Activated T-helper 1 cell treated with anti-CD3 and anti-CD28 coated beads, Interleukin-2, amount 50 U/mL, for 16 hours (primary cell): ENCODE measurements around the gene HBP1.
A peak's percentile ranks its signal among the peaks of the same experiment; 100 is the strongest.

Source experiments
- DNase-seq, 2 donors: peaks; one replicate each; pipeline ENCODE4 v3.0.0-alpha.2; 2020; ENCODE audit warnings: low read depth in 1 of 2, low spot score in 1 of 2

Gene HBP1

DNA sequence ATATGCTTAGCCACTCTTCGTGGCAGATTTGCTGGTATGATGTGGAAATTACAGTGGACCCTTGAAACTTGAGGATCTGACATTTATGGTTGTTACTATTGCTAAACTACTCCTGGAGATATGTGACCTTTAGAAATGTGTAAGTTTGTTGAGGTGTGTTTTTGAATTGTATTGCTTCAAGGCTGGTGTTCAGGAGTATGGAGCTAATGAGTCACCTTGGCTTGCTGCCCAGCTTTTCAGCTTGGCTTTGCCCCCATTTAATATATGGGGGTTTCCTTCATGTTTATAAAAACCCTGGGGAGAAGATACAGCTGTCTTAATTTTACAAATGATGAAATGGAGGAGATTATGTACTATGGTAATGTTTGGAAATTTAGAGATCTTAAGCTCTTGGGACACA is 11.6 kb downstream of the HBP1 start:
- DNase-seq: peak; percentile 13 to 33

GRCh38 chr7:107181172-107181571 is 12.4 kb downstream of the HBP1 start:
- DNase-seq: no peak

- no peak for DNase-seq
Observed at GRCh38 chr7:107185716-107186115, 16.9 kb downstream of the HBP1 start.

- DNase-seq: no peak
Observed at GRCh38 chr7:107186240-107186639, 17.4 kb downstream of the HBP1 start.

DNA sequence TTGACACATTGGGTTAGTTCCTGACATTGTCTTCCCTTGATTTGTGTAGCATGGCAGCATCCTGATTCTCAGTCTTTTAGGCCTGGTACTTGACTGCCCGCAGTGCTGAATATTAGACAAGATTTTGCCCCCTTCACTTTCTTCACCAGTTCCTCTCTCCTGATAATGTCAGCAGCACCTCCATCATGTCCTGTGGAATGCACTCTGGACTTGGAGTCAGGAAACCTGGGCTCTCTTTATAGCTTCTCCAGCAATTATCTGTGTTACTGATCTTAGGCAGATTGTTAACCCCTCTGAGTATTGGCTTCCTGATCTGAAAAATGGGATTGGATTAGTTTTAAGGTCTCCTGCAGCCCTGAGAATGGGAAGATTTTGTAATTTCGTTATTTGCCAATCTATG is 19.0 kb downstream of the HBP1 start:
- no peak for DNase-seq

- DNase-seq: no peak
Observed at GRCh38 chr7:107190090-107190489, 21.3 kb downstream of the HBP1 start.

DNA sequence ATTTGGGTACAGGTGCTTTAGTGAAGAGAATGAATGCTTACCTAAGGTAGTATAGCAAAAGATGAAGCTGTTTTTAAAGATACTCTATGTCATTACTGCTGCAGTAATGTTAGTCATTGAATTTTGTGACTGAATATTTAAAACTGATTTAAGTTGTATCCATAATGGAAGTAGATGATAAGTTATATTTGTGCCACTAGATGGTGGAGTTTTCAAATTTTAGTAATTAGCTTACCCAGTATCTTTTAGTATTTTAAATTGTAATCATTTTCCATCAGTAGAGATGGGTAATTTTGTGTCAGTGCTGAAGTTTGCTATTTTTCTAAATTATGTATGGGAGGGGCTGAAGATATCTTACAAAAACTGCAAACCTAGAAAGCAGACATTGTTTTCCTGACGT is 25.2 kb downstream of the HBP1 start:
- DNase-seq: no peak

- no peak for DNase-seq
Observed at GRCh38 chr7:107196834-107197610, 28.2 kb downstream of the HBP1 start.

DNA sequence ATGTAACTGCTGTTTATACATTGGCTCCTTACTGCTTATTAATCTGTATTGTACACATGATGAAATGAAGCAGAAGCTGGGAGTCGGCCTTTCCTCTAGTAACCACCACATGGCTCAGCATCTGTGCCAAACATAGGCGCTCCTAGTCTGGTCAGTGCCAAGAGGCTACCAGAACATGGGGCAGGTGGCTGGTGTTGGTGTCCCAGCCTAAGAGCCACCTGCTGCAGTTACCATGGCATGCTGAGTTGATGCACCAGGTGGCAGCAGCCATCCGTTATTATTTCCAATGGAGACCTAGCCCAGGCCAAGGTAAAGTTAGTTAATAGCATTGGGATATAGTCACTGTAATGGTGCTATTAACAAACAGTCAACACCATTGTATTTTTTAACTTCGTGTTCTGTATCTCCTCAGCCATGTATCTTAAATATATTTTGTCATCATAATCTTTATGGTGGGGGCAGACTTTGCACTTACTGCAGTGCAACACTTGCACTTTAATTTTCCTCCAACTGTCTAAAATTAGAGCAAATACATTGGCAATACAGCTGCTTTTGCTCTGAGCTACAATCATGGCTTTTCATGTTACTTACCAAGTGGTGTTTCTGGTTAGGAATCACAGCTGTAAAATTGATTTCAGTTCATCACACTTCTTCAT is 33.1 kb downstream of the HBP1 start:
- no peak for DNase-seq

- DNase-seq: no peak
Observed at GRCh38 chr7:107203607-107204006, 34.8 kb downstream of the HBP1 start.

DNA sequence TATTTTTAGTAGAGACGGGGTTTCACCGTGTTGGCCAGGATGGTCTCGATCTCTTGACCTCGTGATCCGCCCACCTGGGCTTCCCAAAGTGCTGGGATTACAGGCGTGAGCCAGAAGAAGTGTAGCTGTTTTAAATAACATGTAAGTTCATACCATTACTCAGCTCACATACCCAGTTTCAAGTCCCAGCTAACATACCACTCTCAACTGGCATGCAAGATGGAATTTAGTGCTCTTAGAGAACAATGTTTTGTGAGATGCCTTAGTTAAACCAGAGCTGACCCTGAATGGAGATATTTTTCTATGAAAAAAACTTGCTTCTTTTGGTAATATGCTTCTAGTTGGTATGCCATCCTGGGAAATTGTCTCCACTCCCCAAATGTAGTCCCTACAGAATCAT is 37.3 kb downstream of the HBP1 start:
- no peak for DNase-seq

- DNase-seq: no peak
Observed at GRCh38 chr7:107206706-107207105, 37.9 kb downstream of the HBP1 start.

- DNase-seq: no peak
Observed at GRCh38 chr7:107207459-107207858, 38.7 kb downstream of the HBP1 start.

DNA sequence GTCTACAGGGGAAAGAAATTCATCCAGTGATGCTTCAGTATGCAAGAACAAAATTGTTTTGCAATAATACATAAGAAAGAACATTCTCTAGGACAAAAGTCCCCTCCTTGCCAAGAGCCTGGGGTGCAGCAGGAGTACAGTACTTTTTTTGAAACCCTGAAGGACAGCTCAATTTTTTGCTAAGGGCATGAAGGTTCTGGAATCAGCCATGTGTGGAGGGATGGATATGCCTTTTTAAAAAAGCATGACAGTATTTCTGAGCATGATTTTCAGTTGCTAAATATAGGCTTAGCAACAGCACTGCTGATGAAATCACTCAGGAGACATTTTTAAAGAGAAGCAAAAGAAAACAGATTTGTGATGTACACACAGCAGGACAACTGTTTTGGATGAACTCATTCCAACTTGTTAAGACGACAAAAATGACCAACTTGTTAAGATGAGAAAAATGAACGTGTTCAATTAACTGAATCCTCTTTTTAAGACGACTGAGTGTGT is 39.3 kb downstream of the HBP1 start:
- no peak for DNase-seq

- DNase-seq: no peak
Observed at GRCh38 chr7:107208563-107208962, 39.8 kb downstream of the HBP1 start.

- no peak for DNase-seq
Observed at GRCh38 chr7:107209565-107209964, 40.8 kb downstream of the HBP1 start.

GRCh38 chr7:107210400-107210799 is 41.6 kb downstream of the HBP1 start:
- DNase-seq: no peak

- DNase-seq: no peak
Observed at GRCh38 chr7:107212725-107213124, 43.9 kb downstream of the HBP1 start.

DNA sequence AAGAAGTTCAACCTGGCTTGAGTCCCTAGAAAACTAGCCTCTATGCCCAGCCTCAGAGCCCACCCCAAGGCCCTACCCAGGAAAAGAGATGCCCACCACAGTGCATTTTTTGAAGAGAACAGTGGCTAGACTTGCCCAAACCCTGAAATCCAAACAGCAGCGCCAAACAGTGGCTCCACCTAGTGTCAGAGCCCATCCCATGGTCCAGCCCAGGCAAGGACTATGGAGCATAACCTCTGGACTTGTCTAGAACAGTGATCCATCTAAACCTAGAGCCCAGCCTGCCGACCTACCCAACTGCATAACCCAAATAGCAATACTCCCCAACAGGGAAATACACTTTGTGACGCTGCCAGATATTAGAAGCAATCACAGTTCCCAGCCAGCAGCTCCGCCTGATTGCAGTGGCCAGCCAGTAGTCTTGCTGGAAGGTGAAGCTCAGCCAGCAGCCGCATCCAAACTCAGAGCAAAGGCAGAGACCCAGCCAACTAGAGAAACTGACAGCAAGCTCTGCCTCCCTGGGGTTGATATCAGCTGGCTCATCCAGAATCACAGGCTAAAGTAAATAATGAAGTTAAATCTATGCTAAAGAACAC is 44.5 kb downstream of the HBP1 start:
- no peak for DNase-seq

DNA sequence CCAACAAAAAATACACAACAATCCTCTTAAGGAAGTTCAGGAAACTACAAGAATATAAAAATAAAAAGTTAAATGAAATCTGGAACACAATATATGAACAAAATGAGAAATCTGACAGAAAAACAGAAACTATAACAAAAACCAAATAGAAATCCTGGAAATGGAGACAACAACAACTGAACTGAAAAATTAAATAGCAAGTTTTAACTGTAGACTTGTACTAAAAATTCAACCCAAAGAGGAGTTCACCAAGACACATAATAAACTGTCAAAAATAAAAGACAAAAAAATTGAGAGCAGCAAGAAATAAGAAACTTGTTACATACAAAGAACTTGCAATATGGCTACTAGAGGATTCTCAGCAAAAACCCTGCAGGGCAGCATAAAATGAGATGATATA is 45.1 kb downstream of the HBP1 start:
- DNase-seq: no peak

GRCh38 chr7:107219563-107220244 is 50.9 kb downstream of the HBP1 start:
- no peak for DNase-seq

DNA sequence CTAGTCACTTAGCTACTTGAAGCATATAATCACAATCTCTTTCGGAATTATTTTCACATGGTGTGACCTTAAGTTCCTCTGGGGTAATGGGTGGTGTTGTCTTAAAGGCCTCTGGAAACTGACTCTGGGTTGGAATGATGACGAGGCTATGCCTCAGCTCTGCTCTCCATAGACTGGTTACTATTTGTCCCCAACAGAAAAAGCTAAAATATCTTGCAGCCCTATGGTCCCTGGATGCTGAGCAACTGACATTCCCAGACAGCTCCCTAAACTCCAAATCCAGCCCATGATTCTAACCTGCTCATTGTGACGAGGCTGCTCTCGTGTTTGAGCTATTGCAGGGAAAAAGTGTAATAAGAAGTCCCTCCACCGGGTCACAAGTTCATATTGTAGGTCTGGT is 51.6 kb downstream of the HBP1 start:
- no peak for DNase-seq
